Measurements from ENCODE around the gene CHFR. TPM values are rescaled to one million over a fixed set of nuclear protein-coding genes. Genes with fewer than 3 reads are reported as not detected.
"Not testable (repeated sequence)": the region's sequence is repeated elsewhere in the genome, so short reads cannot be mapped to it uniquely, and the experiment has no call there.

The CHFR gene
- total RNA-seq, 4 donors from 2014 or later: 36.1 to 58.6 (median 39.8) TPM

- H3K27ac ChIP-seq: peak overlapping the region in 1 of 4 donors; percentile 24
- 8% methylated on average over 30 of the region's 30 CpGs for WGBS, 2 donors
- no peaks in the 10 kb centered on the region for H3K4me1 ChIP-seq
- DNase-seq (ENCODE audit: low spot score in 2 of 2): peak; percentile 57 to 65
- H3K9me3 ChIP-seq: peaks cover 0 to 80% (median 2%) of the 10 kb centered on the region in 4 donors
- H3K4me3 ChIP-seq: peak overlapping the region in 1 of 4 donors; percentile 30
- no peaks in the 10 kb centered on the region for H3K36me3 ChIP-seq
- TF ChIP-seq POLR2A (IDR thresholded peaks at IDR 0.05) (no peak), CTCF (IDR thresholded peaks at IDR 0.05) (peak; percentile 56 to 75 (median 61))
- H3K27me3 ChIP-seq: no peaks in the 10 kb centered on the region
These were observed 17.4 kb upstream of the CHFR start for GRCh38 chr12:132904718-132905328.

DNA sequence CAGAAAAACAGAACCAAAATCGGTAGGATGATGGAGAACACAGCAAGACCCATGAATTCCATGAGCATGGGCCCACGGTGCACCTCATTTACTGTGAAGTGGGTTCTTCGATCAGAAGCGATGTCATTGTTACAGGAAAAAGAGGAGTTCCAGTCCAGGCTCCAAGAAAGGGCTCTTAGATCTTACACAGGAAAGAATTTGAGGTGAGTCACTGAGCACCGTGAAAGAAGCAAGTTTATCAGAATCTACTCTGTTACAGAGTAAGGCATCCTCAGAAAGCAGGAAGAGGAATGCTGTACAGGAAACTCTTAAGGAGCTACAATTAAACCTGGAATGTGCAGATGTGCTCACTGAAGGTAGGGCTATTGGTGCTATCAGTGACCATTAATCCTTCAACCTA is 11.6 kb upstream of the CHFR start:
- Histone ChIP-seq H3K4me3 (no peak overlapping the region), H3K27me3 (no peaks in the 10 kb centered on the region), H3K4me1 (no peaks in the 10 kb centered on the region), H3K27ac (no peak overlapping the region), H3K36me3 (peaks cover 0 to 18% (median 0%) of the 10 kb centered on the region in 3 donors), H3K9me3 (peaks cover 0 to 56% (median 0%) of the 10 kb centered on the region in 4 donors)
- WGBS, 2 donors: 79 to 83% methylated on average over 5 of the region's 5 CpGs
- DNase-seq (ENCODE audit: low spot score in 2 of 2): no peak
- no peak for TF ChIP-seq CTCF (IDR thresholded peaks at IDR 0.05)

- Histone ChIP-seq H3K9me3 (peaks cover 0 to 8% (median 0%) of the 10 kb centered on the region in 4 donors), H3K4me3 (no peak overlapping the region), H3K27me3 (no peaks in the 10 kb centered on the region), H3K27ac (peak overlapping the region in 2 of 4 donors; percentile 96 to 98), H3K4me1 (peaks cover 0 to 18% (median 4%) of the 10 kb centered on the region in 4 donors), H3K36me3 (peaks cover 0 to 21% (median 0%) of the 10 kb centered on the region in 3 donors)
- TF ChIP-seq EP300 (IDR thresholded peaks at IDR 0.05): no peak
- no peak for TF ChIP-seq CTCF (IDR thresholded peaks at IDR 0.05)
- TF ChIP-seq POLR2A (IDR thresholded peaks at IDR 0.05): no peak
- DNase-seq (ENCODE audit: low spot score in 2 of 2): no peak
- 57 to 58% methylated on average over 6 of the region's 6 CpGs for WGBS, 2 donors
These were observed 1.4 kb upstream of the CHFR start for GRCh38 chr12:132888852-132889251.

DNA sequence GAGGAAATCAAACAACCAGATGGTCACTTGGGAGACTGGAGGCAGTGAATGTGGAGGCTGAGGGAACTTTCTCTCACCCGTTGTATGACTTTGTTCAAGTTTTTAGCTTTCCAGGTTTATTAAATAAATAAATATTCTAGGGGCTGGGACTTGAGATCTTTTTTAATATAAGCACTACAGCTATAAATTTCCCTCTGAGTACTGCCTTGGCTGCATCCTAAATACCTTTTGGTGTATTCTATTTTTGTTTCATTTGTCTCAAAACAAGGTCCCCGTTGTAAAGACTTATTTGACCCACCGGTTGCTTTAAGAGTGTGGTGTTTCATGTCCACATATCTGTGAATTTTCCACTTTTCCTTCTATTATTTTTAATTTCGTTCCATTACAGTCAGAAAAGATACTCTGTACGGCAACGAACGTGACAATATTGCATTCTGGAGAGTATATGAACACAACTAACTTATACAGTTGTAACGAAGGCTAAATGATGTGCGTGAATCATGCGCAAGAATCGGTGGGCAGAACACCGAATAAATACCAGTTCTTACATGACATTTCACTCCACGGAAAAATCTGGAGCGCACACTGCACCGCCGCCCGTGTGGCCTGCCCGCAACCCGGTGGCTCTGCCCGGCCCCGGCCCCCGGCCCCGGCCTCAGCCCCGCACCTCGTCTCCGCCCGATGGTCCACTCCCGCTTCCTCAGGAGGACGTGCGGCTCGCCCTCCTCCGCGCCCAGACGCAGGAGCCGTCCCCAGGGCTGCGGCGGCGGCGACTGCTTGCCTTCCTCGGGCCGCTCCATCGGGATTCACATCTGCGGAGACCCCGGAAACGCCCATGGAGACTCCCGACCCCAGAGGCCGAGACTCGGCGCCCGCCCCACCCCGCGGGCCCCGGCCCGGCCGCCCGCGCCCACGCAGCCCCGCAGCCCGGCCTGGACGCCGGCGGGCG is 602 bp downstream of the CHFR start:
- H3K27ac ChIP-seq: peak overlapping the region in 3 of 4 donors; percentile 80 to 98 (median 93)
- no peaks in the 10 kb centered on the region for H3K27me3 ChIP-seq
- DNase-seq (ENCODE audit: low spot score in 2 of 2): no peak
- peaks cover 0 to 5% (median 0%) of the 10 kb centered on the region in 4 donors for H3K9me3 ChIP-seq
- peaks cover 0 to 41% (median 0%) of the 10 kb centered on the region in 3 donors for H3K36me3 ChIP-seq
- H3K4me3 ChIP-seq: peak overlapping the region; percentile 49 to 93 (median 78)
- TF ChIP-seq POLR2A (IDR thresholded peaks at IDR 0.05) (no peak), EP300 (IDR thresholded peaks at IDR 0.05) (no peak), CTCF (IDR thresholded peaks at IDR 0.05) (no peak)
- WGBS, 2 donors: 13 to 35% methylated on average over 17 to 44 of the region's 64 CpGs
- peaks cover 0 to 18% (median 4%) of the 10 kb centered on the region in 4 donors for H3K4me1 ChIP-seq

- peaks cover 0 to 68% (median 0%) of the 10 kb centered on the region in 3 donors for H3K36me3 ChIP-seq
- no peaks in the 10 kb centered on the region for H3K27me3 ChIP-seq
- no peak overlapping the region for H3K27ac ChIP-seq
- H3K4me3 ChIP-seq: no peak overlapping the region
- TF ChIP-seq CTCF (IDR thresholded peaks at IDR 0.05) (no peak), POLR2A (IDR thresholded peaks at IDR 0.05) (no peak), EP300 (IDR thresholded peaks at IDR 0.05) (no peak)
- H3K9me3 ChIP-seq: peaks cover 0 to 3% (median 0%) of the 10 kb centered on the region in 4 donors
- WGBS, 2 donors: 78 to 82% methylated on average over 7 of the region's 7 CpGs
- H3K4me1 ChIP-seq: peaks cover 0 to 10% (median 0%) of the 10 kb centered on the region in 4 donors
- DNase-seq (ENCODE audit: low spot score in 2 of 2): no peak
These were observed 5.6 kb downstream of the CHFR start for GRCh38 chr12:132881818-132882217.

GRCh38 chr12:132874620-132875019 is 12.8 kb downstream of the CHFR start:
- DNase-seq (ENCODE audit: low spot score in 2 of 2); H3K27me3 ChIP-seq; H3K27ac ChIP-seq; H3K9me3 ChIP-seq; H3K4me1 ChIP-seq; H3K4me3 ChIP-seq: not testable (repeated sequence)
- 89 to 90% methylated on average over 20 of the region's 21 CpGs for WGBS, 2 donors
- H3K36me3 ChIP-seq: peaks cover 0 to 89% (median 5%) of the 10 kb centered on the region in 3 donors

All from tibial nerve (tissue), 4 donors.